Right renal pelvis (tissue), 4 donors: ENCODE data around the gene TAF4. TPM values are rescaled to one million over a fixed set of nuclear protein-coding genes. Genes with fewer than 3 reads are reported as not detected.

Experiments used
- DNase-seq, 4 donors: peaks; one replicate each; pipeline ENCODE4 v3.0.0-alpha.2; 2013; ENCODE audit warnings: low read depth in 4 of 4, low spot score in 3 of 4, missing footprints in 1 of 4
- polyA plus RNA-seq, 4 donors: library from polyadenylated mRNA; unstranded; fragments of 120-200 nt; gene quantifications; one replicate each; pipeline ENCODE4 v1.2.1, GENCODE V29; 2013; ENCODE audit not compliant: insufficient read length in 4 of 4

The TAF4 gene
- polyA plus RNA-seq, 4 donors: 16.7 to 20.9 (median 17.7) TPM

DNA sequence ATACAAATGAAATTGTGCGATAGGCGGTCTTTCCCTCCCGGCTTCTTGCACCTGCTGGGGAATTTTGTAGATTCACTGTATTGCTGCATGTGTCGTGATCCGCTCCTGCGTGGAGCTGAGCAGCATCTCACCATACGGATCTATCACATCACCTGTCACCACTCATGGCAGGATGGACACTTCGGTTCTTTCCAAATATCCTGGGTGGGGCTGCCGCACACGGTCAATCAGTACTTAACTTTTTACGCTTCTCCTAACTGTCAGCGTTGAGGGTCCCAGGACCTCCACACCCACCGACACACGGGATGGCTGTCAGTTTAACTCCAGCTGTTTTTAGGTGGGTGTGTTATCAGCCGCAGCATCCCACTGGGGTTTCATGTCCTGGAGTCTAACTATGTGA is 19.2 kb downstream of the TAF4 start:
- DNase-seq: no peak

DNA sequence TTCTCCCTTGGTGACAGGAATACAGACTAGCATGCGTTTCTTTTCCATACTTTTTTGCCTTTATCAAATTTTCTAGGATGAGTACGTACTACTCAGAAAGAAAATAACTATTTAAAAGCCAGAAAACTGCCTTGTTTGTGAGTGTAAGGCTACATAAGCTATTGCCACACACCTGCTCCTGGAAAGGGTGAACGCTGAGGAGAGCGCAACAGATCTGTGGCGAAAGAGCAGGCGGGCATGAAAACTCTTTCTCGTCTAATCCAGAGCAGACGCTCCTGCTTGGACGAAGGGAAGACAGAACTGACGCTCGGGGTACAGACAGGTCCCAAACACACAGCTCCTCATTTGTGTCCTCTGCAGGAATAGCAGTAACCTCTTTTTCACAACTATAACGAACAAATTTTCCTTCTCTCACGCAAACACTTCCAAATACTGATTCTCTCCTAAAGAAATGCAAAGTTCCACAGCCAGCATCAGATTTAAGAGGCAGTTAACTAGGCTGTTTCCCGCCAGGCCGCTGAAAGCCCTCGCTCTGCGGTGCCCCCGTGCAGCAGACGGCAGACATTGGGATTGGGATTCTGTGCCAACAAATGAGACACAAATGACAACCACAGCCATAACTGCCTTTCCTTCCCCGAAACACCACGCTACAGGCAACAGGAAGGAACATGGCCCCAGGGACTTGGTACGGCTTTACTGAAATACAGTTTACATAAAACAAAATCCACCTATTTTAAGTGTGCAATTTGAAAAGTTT is 20.0 kb downstream of the TAF4 start:
- DNase-seq: no peak

DNA sequence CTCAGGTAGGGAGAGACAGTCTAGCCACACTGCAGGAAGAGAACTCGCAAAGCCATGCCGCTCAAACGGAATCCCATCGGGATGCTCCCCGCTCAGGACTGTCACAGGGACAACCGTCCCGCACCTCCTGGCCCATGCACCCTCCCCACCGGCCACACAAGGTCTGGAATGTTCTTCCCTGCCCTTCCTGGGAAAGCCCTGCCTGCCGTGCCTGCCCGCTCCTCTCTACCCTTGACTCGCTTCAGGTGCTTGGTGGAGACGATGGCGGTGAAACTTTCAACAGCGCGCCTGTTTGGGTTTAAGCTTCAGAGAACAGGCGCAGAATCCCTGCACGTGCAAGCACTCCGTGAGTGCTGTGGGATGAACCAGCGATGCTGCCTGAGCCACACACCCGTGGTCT is 20.6 kb downstream of the TAF4 start:
- no peak for DNase-seq

DNA sequence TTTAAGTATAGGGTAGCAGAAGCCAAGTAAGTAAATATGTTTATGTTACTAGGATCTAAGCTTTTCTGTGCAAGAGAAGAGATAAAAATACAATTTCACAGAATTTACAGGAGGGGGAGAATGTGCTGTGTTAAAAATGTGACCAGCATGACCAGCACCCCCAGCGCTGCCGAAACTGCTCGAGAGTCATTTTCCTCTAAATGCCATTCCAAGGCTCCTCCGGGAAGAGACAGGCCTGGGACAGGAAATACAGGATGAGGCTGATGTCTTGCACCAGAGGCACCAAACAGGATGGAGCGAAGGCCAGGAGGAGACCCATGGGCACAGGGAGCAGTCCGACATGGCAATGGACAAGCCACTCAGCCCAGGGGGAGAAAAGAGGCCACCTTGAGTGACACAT is 21.1 kb downstream of the TAF4 start:
- no peak for DNase-seq

DNA sequence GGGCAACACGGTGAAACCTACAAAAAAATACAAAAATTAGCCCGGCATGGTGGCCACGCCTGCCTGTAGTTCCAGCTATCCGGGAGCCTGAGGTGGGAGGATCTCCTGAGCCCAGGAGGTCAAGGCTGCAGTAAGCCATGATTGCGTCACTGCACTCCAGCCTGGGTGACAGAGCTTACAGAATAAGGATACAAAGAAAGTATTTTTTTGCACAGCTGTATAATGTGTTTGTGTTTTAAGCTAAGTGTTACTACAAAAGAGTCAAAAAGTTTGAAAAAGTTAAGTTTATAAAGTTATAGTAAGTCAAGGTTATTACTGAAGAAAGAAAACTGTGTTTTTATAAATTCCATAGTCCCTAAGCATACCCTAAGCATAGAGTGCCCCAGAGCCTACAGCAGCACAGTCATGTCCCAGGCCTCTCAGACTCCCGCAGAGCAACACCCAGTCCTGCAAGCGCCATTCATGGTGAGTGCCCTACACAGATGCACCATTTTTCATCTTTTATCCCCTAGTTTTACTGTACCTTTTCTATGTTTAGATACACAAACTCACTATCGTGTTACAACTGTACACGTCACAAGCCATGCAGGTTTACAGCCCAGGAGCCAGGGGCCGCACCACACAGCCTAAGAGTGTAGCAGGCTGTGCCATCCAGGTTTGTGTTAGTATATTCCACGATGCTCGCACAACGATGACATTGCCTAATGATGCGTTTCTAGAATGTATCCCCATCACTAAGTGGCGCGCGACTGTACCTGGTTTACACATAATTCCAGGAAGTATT is 22.4 kb downstream of the TAF4 start:
- DNase-seq: no peak

DNA sequence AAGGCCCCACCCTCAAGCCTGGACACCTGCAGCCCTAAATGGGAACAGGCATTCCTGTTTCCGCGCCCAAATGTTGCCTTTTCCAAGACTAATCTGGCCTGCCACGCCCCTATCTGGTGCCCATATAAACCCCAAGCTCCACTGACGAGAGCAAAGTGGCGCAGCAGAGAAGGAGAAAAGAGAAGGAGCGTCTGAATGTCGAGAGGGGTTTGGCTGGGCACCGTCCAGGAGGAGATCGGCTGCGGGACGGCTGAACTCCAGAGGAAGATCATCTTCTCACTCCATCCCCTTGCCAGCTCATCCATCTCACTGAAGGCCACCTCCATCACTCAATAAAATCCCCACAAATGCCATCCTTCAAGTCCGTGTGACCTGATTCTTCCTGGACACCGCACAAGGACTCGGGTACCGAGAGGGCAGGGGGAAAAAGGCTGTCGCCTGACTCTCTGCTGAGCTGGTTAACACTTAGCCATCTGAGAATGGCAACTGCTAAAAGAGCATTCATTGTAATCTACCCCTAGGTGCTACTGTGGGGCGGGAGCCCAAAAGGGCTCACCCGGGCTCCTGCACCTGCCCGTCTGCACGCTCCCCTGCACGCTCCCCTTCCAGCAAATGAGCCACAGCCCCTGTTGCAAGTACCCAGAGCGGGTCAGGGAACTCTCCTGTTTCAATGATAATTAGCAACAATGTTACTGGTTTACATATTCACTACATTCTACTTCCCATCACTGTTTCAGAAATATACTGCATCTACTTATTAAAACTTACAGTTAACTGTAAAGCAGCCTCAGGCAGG is 23.5 kb downstream of the TAF4 start:
- no peak for DNase-seq

DNA sequence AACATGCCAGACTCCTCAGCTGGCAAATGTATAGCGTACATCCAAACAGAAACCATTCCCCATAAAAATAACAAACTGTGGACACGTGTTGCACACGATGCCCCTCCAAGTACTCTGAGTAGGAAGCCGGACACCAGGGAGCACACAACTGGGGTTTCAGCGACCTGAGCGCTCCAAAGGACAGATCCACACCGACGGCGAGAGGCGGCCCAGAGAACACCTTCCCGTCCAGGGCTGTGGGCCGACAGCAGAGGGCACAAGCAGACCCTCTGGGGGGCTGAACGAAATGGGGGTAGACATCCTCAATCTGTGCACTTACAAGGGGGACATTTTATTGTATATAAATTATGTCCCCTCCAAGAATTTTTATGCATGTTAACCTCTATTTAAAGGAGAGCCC is 24.7 kb downstream of the TAF4 start:
- DNase-seq: no peak

DNA sequence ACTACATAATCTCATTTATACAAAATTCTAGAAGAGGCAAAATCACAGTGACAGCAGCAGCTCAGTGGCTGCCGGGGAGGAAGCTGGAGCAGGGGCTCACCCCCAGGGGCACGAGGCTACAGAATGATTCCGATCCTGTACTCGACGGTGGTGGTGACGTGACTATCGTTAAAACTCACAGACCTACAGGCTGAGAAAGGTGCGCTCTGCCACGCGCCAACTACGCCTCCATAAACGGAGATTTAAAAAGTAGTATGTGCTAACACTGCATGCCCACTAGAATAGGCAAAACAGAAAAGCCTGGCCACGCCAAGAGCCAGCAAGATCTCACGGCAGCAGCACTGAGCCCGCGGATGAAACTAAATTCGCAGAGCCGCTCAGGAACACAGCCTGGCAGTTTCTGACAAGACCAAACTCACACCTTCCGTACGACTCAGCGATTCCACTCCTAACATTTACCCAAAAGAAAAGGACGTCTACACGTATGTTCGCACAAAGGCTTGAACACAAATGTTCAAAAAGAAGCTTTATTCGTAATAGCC is 25.2 kb downstream of the TAF4 start:
- no peak for DNase-seq

DNA sequence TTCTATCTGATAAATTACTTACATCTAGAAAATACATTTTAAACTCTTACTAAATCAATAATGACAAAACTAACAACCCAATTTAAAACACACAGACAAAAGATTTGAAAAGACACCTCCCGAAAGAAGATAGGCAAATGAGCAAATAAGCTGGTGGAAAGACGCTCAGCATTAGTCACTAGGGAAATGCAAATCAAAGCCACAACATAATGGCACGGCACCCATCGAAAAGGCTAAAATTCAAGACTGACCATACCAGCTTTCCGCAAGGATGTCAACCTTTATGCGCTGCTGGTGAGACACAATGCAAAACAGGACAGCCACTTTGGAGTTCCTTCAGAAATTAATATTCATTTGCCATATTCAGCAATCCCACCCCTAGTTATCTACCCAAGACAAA is 25.9 kb downstream of the TAF4 start:
- DNase-seq: no peak

DNA sequence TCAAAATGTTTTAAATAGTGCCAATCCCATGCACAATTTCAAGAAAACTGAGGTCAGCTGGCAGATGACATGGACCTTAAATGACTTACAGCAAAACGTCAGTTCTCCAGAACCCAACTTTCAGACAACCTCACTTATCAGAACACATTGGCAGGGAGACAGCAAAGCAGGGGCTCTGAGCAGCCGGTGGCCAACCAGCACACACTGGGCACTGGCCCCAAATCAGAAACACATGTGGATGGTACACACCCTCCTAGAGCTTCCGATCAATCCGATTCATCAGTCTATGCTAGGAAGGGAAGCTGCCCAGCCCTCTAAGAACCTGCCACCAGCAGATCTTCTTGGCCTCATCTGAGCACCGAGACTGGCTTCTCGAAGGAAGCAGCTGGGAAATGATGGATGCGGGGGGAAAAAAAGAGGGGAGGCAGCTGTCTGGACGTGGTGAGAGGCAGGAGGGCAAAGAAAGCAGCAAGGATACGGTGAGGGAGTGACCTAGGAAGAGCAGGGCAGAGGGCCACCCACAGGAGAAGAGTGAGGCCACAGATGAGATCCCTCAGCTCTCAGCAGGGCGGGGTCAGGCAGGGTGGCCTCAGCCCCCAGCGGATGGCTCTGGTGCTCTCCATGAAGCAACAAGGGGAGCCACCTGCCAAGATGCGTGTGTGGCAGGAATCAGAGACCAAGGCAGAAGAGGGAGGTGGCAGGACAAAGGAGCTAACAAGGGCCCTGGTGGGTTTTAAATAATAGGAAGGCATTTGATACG is 32.9 kb downstream of the TAF4 start:
- no peak for DNase-seq

DNA sequence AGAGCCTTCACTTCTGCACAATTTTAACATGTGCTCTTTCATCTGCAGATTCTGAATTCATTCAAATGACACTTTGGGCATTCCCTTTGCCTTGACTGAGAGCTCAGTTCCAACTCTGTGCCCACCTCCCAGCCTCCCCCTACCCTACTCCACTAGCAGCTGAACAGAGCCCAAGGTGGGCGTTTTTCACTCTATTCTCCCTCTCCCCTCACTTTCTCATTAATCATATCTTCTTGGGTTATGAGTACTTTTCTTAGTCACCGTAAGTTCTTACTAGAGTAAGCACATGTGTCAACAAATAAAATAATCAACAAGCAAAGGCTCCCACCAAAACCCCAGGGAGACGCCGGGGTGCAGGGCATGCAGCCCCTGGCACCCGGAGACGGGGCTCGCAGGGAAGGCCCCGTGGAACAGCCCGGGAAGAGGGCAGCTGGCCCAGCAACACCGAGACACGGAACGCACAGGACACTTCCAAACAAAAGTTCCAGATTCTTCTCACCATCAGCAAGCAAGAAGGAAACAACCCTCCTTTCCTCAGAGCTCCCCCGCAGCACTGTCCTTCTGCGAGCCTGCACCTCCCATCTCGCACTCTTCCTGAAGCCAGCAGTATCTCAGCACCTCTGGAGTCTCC is 34.1 kb downstream of the TAF4 start:
- DNase-seq: no peak

DNA sequence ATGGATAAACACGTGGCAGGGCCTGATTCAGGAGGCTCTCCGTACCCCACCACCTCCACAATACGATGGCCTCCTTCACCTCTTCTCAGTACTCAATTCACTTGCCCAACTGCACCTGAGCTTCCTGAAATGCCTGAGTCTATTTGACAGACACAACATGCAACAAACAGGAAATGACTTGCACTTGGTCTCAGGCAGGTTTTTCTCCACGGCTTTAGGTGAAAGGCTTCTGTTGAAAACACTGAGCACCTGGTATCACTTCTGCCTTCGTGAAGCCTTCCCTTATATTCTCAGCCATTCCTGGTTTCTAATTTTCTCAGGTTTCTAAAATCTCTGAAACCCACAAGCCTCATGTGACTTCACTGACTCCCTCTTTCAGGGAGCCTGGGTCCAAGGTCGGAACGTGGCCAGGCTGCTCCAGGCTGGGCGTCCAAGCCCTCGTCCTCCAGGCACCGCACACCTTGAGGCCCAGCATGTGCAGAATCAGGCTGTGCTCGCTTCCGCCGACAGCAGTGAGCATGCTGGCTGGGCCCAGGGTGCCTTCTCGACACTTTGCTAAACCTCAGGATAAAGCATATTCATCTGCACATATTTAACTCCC is 34.7 kb downstream of the TAF4 start:
- no peak for DNase-seq

DNA sequence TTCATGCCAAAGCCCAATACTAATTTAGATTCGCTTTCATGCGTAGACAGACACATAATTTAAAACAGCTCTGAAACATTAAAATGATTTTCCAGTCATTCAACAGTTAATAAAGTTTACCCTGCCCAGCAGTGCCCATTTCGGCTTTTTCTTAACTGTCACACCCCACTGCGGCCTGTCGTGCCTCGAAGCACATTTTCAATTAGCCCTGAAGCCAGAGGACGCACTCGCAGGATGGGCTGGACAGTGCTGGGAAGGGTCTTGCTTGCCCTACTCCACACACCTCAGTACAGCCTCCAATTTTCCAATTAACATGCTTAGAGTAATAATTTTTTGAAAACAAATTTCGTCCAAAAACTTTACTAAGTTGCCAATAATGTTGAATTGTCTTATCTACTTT is 35.3 kb downstream of the TAF4 start:
- no peak for DNase-seq

DNA sequence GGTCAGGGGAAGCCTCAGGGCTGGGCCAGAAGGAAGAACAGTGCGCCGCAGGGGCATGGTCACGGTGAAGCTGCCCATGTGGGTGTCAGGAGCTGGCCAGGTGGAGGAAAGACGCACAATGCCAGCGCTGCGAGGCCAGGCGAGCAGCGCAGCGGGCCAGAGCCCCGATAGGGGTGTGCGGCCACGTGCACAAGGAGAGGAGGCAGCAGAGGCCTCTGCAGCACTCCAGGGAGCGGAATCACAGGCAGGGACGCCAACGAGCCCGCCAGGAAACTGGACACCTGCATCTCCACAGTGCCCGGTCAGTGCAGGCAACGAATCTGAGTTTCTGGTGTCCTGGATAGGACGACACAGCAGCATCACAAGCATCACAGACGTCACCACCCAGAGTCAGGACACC is 35.7 kb downstream of the TAF4 start:
- DNase-seq: no peak

DNA sequence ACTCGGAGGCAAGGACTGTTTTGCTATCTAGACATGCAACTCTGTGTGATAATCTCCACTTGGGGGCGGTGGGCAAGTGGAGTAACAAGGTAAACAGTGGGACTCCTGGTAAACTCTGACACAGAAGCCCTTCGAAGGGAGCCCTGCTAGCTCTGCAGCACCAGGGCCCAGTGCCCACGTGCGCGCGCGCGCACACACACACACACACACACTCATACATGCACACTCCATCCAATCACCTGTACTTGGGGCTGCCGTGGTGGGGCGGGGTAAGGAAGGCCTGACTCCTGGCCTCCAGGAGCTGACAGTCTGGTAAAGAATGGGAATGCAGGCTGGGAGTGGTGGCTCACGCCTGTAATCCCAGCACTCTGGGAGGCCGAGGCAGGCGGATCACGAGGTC is 36.4 kb downstream of the TAF4 start:
- DNase-seq: no peak

DNA sequence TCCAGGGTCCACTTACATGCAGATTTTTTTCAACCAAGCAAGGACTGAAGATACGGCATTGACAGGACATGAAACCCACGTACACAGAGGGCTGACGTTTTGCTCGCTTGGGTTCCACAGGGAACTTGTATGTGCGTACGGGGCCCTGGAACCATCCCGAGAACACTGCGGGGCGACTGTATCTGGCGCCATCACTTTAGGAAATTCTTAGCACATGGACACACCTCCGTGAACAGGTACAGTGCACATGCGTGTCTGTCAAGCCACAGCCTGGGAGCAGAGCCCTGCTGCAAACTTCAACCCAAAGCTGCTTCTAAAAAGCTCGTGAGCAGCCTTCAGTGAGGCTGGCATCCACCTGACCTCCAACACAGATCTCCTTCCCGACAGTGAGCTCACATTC is 37.3 kb downstream of the TAF4 start:
- DNase-seq: no peak

DNA sequence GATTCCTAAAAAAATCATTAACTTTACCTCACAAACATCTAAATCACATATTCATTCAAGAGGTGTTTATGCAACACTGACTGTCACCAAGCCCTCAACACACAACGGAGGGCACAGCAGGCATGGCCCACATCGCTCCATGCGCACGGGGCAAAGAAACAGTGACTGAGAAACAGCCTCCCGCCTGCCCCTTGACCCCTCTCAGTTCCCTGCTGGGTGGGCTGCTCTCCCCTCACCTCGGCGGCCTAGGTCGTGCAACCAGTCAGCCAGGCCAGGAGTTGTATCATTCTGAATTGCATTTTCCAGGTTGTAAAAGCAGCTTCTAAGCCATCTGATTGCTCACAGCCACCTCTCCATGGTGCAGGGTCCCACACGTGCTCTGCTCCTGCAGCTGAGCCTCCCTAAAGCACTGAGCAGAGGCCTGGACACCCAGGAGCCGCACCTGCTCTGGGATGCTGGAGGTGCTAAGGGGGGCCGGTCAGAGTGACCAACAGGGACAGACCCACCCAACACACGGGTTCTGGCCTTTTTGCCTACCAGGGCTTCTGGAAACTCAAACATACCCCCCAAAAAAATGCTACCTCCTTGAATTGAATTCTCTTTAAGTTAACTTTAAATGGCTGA is 37.9 kb downstream of the TAF4 start:
- no peak for DNase-seq

DNA sequence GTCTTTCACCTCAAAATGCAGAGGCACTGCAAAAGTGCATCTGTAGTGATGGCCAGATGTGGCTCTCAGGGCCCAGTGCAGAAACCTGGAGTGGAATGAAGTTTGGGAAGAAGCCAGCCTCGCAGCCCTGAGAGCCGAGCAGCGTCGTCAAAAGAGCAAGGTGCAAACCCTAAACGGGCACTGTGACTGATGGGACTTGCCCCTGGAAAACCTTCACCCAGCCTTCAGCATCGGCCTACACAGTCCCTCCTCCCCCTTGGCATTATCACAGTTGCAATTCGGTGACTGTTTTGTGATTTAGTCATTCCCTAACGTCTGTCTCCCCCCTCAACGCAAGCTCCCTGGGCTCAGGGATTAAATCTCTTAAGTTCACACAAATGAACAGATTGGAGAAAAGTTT is 38.6 kb downstream of the TAF4 start:
- DNase-seq: no peak

DNA sequence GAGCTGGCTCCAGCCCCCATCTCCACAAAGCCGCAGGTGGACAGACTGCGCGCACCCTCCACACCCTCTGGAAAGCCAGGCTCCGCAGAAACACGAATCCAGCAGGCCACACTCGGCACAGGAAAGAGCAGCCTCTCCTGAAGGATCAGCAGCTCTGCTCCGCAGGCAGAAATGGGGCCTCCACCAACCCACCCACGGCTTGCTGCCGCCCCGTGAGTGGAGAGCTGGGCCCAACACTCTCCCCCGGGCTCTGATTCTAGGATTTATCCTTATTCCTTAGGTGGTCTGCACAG is 39.2 kb downstream of the TAF4 start:
- DNase-seq: no peak
